Measurements from ENCODE around the gene TAGAP. TPM values are rescaled to one million over a fixed set of nuclear protein-coding genes. Genes with fewer than 3 reads are reported as not detected.
"Not testable (repeated sequence)": the region's sequence is repeated elsewhere in the genome, so short reads cannot be mapped to it uniquely, and the experiment has no call there.

The TAGAP gene
- total and polyA plus RNA-seq, 2 donors = 2.5 to 3.5 TPM

GRCh38 chr6:159045801-159046200 is 1.0 kb upstream of the TAGAP start:
- Histone ChIP-seq H3K4me1 (ENCODE audit: insufficient read depth) (no peaks in the 10 kb centered on the region), H3K4me3 (ENCODE audit: low read depth, low read length) (no peak overlapping the region), H3K27ac (ENCODE audit: low read depth) (no peak overlapping the region), H3K36me3 (ENCODE audit: insufficient read depth) (peaks cover 2% of the 10 kb centered on the region)
- no peak for DNase-seq (ENCODE audit: extremely low spot score)
- WGBS = 82% methylated on average over 7 of the region's 7 CpGs

GRCh38 chr6:159043947-159044346 is 844 bp downstream of the TAGAP start:
- Histone ChIP-seq H3K4me1 (ENCODE audit: insufficient read depth) (no peaks in the 10 kb centered on the region), H3K4me3 (ENCODE audit: low read depth, low read length) (peak overlapping the region; percentile 23), H3K27ac (ENCODE audit: low read depth) (no peak overlapping the region), H3K36me3 (ENCODE audit: insufficient read depth) (peaks cover 2% of the 10 kb centered on the region)
- no peak for DNase-seq (ENCODE audit: extremely low spot score)
- WGBS = 73% methylated on average over 7 of the region's 7 CpGs

- WGBS = 62% methylated on average over 6 of the region's 6 CpGs
- Histone ChIP-seq H3K36me3 (ENCODE audit: insufficient read depth) (peaks cover 2% of the 10 kb centered on the region), H3K4me3 (ENCODE audit: low read depth, low read length) (no peak overlapping the region), H3K4me1 (ENCODE audit: insufficient read depth) (no peaks in the 10 kb centered on the region), H3K27ac (ENCODE audit: low read depth) (no peak overlapping the region)
- no peak for DNase-seq (ENCODE audit: extremely low spot score)
These were observed 1.5 kb downstream of the TAGAP start for GRCh38 chr6:159043251-159043650.

- no peak for DNase-seq (ENCODE audit: extremely low spot score)
- Histone ChIP-seq H3K4me1 (ENCODE audit: insufficient read depth) (no peaks in the 10 kb centered on the region), H3K36me3 (ENCODE audit: insufficient read depth) (peaks cover 2% of the 10 kb centered on the region), H3K27ac (ENCODE audit: low read depth) (no peak overlapping the region), H3K4me3 (ENCODE audit: low read depth, low read length) (no peak overlapping the region)
- WGBS = 19% methylated on average over 5 of the region's 5 CpGs
These were observed 2.0 kb downstream of the TAGAP start for GRCh38 chr6:159042826-159043181.

- 59% methylated on average over 14 of the region's 14 CpGs for WGBS
- peak; percentile 32 for DNase-seq (ENCODE audit: extremely low spot score)
- Histone ChIP-seq H3K27ac (ENCODE audit: low read depth) (peak overlapping the region; percentile 48), H3K4me1 (ENCODE audit: insufficient read depth) (no peaks in the 10 kb centered on the region), H3K4me3 (ENCODE audit: low read depth, low read length) (no peak overlapping the region), H3K36me3 (ENCODE audit: insufficient read depth) (peaks cover 2% of the 10 kb centered on the region)
These were observed 2.6 kb downstream of the TAGAP start for GRCh38 chr6:159042003-159042825.

GRCh38 chr6:159041181-159041580 is 3.6 kb downstream of the TAGAP start:
- no peak for DNase-seq (ENCODE audit: extremely low spot score)
- H3K36me3 ChIP-seq (ENCODE audit: insufficient read depth) = peaks cover 2% of the 10 kb centered on the region
- no peaks in the 10 kb centered on the region for H3K4me1 ChIP-seq (ENCODE audit: insufficient read depth)
- WGBS = 93% methylated on average over 7 of the region's 7 CpGs
- H3K27ac ChIP-seq (ENCODE audit: low read depth) = no peak overlapping the region
- no peak overlapping the region for H3K4me3 ChIP-seq (ENCODE audit: low read depth, low read length)

- Histone ChIP-seq H3K4me1 (ENCODE audit: insufficient read depth) (no peaks in the 10 kb centered on the region), H3K4me3 (ENCODE audit: low read depth, low read length) (no peak overlapping the region), H3K27ac (ENCODE audit: low read depth) (no peak overlapping the region), H3K36me3 (ENCODE audit: insufficient read depth) (peaks cover 2% of the 10 kb centered on the region)
- 82% methylated on average over 1 of the region's 1 CpG for WGBS
- DNase-seq (ENCODE audit: extremely low spot score) = no peak
These were observed 4.9 kb downstream of the TAGAP start for GRCh38 chr6:159039885-159040258.

GRCh38 chr6:159038914-159039884 is 5.6 kb downstream of the TAGAP start:
- Histone ChIP-seq H3K36me3 (ENCODE audit: insufficient read depth) (peaks cover 2% of the 10 kb centered on the region), H3K4me1 (ENCODE audit: insufficient read depth) (no peaks in the 10 kb centered on the region), H3K4me3 (ENCODE audit: low read depth, low read length) (no peak overlapping the region), H3K27ac (ENCODE audit: low read depth) (peak overlapping the region; percentile 11)
- DNase-seq (ENCODE audit: extremely low spot score) = no peak
- 66% methylated on average over 8 of the region's 8 CpGs for WGBS

GRCh38 chr6:159038318-159038717 is 6.5 kb downstream of the TAGAP start:
- H3K27ac ChIP-seq (ENCODE audit: low read depth); H3K4me1 ChIP-seq (ENCODE audit: insufficient read depth); DNase-seq (ENCODE audit: extremely low spot score); H3K36me3 ChIP-seq (ENCODE audit: insufficient read depth); H3K4me3 ChIP-seq (ENCODE audit: low read depth, low read length): not testable (repeated sequence)
- 65% methylated on average over 12 of the region's 12 CpGs for WGBS

- WGBS = 74% methylated on average over 5 of the region's 5 CpGs
- no peak overlapping the region for H3K4me3 ChIP-seq (ENCODE audit: low read depth, low read length)
- no peak for DNase-seq (ENCODE audit: extremely low spot score)
- H3K4me1 ChIP-seq (ENCODE audit: insufficient read depth) = no peaks in the 10 kb centered on the region
- H3K36me3 ChIP-seq (ENCODE audit: insufficient read depth) = peaks cover 2% of the 10 kb centered on the region
- no peak overlapping the region for H3K27ac ChIP-seq (ENCODE audit: low read depth)
These were observed 7.0 kb downstream of the TAGAP start for GRCh38 chr6:159037756-159038290.

- WGBS = 94% methylated on average over 14 of the region's 14 CpGs
- no peak overlapping the region for H3K27ac ChIP-seq (ENCODE audit: low read depth)
These were observed 8.1 kb downstream of the TAGAP start for GRCh38 chr6:159036673-159037072.

GRCh38 chr6:159035891-159036290 is 8.9 kb downstream of the TAGAP start:
- Histone ChIP-seq H3K27ac (ENCODE audit: low read depth) (no peak overlapping the region), H3K36me3 (ENCODE audit: insufficient read depth) (no peaks in the 10 kb centered on the region), H3K4me3 (ENCODE audit: low read depth, low read length) (no peak overlapping the region), H3K4me1 (ENCODE audit: insufficient read depth) (no peaks in the 10 kb centered on the region)
- DNase-seq (ENCODE audit: extremely low spot score) = no peak
- 92% methylated on average over 17 of the region's 17 CpGs for WGBS

More at GRCh38 chr6:159036673-159037072, 8.1 kb downstream of the TAGAP start:
- H3K36me3 ChIP-seq (ENCODE audit: insufficient read depth) = no peaks in the 10 kb centered on the region
- no peak for DNase-seq (ENCODE audit: extremely low spot score)
- H3K4me3 ChIP-seq (ENCODE audit: low read depth, low read length) = no peak overlapping the region
- no peaks in the 10 kb centered on the region for H3K4me1 ChIP-seq (ENCODE audit: insufficient read depth)

GRCh38 chr6:159033160-159034049 is 11.4 kb downstream of the TAGAP start:
- no peak overlapping the region for H3K27ac ChIP-seq (ENCODE audit: low read depth)
- DNase-seq (ENCODE audit: extremely low spot score) = no peak
- whole genome bisulfite sequencing = 88% methylated on average over 11 of the region's 11 CpGs
- H3K4me3 ChIP-seq (ENCODE audit: low read depth, low read length) = no peak overlapping the region
- no peaks in the 10 kb centered on the region for H3K36me3 ChIP-seq (ENCODE audit: insufficient read depth)
- H3K4me1 ChIP-seq (ENCODE audit: insufficient read depth) = no peaks in the 10 kb centered on the region

All from urinary bladder (tissue), 4 donors.